Ishikawa (cell line): Measurements from ENCODE around the gene NAV2.

ENCODE experiments used
- CEBPB ChIP-seq: IDR thresholded peaks from 2 replicates; pipeline ENCODE4 v1.6.1; 2012
- CREB1 ChIP-seq: IDR thresholded peaks from 2 replicates; pipeline ENCODE4 v1.6.1; 2012; ENCODE audit warnings: low read depth
- EGR1 ChIP-seq: IDR thresholded peaks from 2 replicates; pipeline ENCODE4 v1.6.1; 2012
- EP300 ChIP-seq: IDR thresholded peaks from 2 replicates; pipeline ENCODE4 v1.6.1; 2012; ENCODE audit warnings: borderline replicate concordance
- FOXM1 ChIP-seq: IDR thresholded peaks from 2 replicates; pipeline ENCODE4 v1.6.1; 2012; ENCODE audit warnings: low read depth, borderline replicate concordance
- TAF1 ChIP-seq: IDR thresholded peaks from 2 replicates; pipeline ENCODE4 v1.6.1; 2012; ENCODE audit warnings: low read depth, mild to moderate bottlenecking
- TCF12 ChIP-seq: IDR thresholded peaks from 2 replicates; pipeline ENCODE4 v1.6.1; 2012; ENCODE audit warnings: low read depth
- YY1 ChIP-seq: IDR thresholded peaks from 2 replicates; pipeline ENCODE4 v1.6.1; 2012; ENCODE audit warnings: low read depth
- ZBTB7A ChIP-seq: IDR thresholded peaks from 2 replicates; pipeline ENCODE4 v1.6.1; 2012; ENCODE audit warnings: low read depth

- TF ChIP-seq TAF1 (no peak), ZBTB7A (no peak), TCF12 (no peak), CEBPB (no peak), EGR1 (no peak), YY1 (no peak), FOXM1 (no peak), EP300 (no peak), CREB1 (no peak)
Measured at GRCh38 chr11:19952911-19953310, 240.3 kb downstream of the NAV2 start.
